ENCODE results near the gene METRN.

DNA sequence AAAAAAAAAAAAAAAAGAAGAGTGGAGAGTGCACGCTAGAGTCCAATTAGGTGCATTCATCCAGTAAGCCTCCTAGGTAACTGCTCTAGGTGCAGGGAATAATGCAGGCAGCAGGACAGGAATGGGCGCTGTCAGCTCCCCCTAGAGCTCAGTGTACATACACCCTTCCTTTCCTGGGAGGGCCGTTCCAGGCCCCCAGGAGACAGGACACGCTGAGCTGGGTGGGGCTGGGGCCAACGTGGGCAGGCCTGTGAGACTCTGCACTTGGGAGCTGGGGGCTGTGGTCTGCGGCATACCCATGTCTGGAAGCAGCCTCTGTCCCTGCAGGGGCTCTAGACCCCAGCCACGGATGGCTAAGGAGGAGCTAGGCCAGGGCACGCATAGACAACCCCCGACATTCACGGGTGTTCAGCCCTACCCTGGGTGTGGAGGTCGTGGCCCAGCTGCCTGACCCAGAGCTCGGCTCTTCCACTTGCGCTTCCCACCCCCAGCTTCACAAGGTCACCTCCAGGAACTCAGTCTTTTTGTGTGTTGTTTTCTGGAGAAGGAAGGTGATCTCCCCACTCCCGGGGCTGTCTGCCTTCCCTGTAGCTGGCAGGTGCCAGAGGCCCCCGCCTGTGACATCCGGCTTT lies 5.0 kb downstream of the METRN start:
- TF ChIP-seq POLR2A (IDR thresholded peaks at IDR 0.05) (no peak), POLR2AphosphoS5 (IDR thresholded peaks at IDR 0.05; ENCODE audit: insufficient read depth in 1 of 2, low read depth in 1 of 2) (no peak)
- TF ChIP-seq, protein P1, sequence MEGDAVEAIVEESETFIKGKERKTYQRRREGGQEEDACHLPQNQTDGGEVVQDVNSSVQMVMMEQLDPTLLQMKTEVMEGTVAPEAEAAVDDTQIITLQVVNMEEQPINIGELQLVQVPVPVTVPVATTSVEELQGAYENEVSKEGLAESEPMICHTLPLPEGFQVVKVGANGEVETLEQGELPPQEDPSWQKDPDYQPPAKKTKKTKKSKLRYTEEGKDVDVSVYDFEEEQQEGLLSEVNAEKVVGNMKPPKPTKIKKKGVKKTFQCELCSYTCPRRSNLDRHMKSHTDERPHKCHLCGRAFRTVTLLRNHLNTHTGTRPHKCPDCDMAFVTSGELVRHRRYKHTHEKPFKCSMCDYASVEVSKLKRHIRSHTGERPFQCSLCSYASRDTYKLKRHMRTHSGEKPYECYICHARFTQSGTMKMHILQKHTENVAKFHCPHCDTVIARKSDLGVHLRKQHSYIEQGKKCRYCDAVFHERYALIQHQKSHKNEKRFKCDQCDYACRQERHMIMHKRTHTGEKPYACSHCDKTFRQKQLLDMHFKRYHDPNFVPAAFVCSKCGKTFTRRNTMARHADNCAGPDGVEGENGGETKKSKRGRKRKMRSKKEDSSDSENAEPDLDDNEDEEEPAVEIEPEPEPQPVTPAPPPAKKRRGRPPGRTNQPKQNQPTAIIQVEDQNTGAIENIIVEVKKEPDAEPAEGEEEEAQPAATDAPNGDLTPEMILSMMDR (IDR thresholded peaks at IDR 0.05): no peak

All from vagina (tissue), 2 donors.